WTC11 (cell line): ENCODE data around the gene PAN2.

Experiments used
- ZBTB21 ChIP-seq: sonication (generic); formaldehyde crosslinking; IDR thresholded peaks from 2 replicates; pipeline ENCODE4 v1.8.1; 2023; ENCODE audit warnings: mild to moderate bottlenecking, missing genetic modification reagents, borderline replicate concordance
- ZNF121 ChIP-seq: sonication (generic); formaldehyde crosslinking; IDR thresholded peaks from 2 replicates; pipeline ENCODE4 v1.8.0; 2023; ENCODE audit warnings: missing genetic modification reagents
- ZNF138 ChIP-seq: sonication (generic); formaldehyde crosslinking; conservative IDR thresholded peaks from 2 replicates; pipeline ENCODE4 v1.8.1; 2022; ENCODE audit warnings: mild to moderate bottlenecking, moderate library complexity, missing genetic modification reagents
- ZNF232 ChIP-seq: sonication (generic); formaldehyde crosslinking; IDR thresholded peaks from 2 replicates; pipeline ENCODE4 v1.8.0; 2022; ENCODE audit warnings: mild to moderate bottlenecking, missing genetic modification reagents
- ZNF263 ChIP-seq: sonication (generic); formaldehyde crosslinking; IDR thresholded peaks from 2 replicates; pipeline ENCODE4 v1.8.1; 2022; ENCODE audit warnings: low read depth, mild to moderate bottlenecking, moderate library complexity, missing genetic modification reagents
- TF ChIP-seq, protein P1 (sequence below): sonication (generic); formaldehyde crosslinking; conservative IDR thresholded peaks from 2 replicates; pipeline ENCODE4 v1.8.1; 2022; ENCODE audit warnings: mild to moderate bottlenecking, missing genetic modification reagents
- TF ChIP-seq, protein P2 (sequence below): sonication (generic); formaldehyde crosslinking; IDR thresholded peaks from 2 replicates; pipeline ENCODE4 v1.8.1; 2023; ENCODE audit warnings: mild to moderate bottlenecking, missing genetic modification reagents, moderate library complexity
- TF ChIP-seq, protein P3 (sequence below): fragments of 200-600 bp; IDR thresholded peaks from 2 replicates; pipeline ENCODE4 v1.8.0; 2022; ENCODE audit warnings: antibody characterized with exemption

DNA sequence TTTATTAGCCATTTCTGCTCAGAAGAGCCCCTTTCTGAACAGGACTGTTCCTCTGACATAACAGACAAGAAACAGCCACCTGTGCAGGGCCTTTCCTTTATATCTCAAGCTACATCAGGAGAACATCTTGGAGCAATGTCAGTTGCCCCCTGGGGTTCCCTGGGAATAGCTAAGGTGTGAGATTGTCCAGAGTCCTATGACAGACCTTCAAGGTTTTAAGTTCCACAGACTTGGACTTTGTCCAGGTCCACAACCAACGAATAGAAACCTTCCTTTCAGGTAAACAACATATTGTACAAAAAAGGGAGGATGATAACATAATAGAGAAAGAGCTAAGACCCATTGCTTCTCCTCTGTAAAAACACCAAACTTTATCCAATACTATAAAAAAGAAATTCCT, 7.8 kb upstream of the PAN2 start:
- TF ChIP-seq, protein P1, sequence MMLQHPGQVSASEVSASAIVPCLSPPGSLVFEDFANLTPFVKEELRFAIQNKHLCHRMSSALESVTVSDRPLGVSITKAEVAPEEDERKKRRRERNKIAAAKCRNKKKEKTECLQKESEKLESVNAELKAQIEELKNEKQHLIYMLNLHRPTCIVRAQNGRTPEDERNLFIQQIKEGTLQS: no peak
- TF ChIP-seq, protein P2, sequence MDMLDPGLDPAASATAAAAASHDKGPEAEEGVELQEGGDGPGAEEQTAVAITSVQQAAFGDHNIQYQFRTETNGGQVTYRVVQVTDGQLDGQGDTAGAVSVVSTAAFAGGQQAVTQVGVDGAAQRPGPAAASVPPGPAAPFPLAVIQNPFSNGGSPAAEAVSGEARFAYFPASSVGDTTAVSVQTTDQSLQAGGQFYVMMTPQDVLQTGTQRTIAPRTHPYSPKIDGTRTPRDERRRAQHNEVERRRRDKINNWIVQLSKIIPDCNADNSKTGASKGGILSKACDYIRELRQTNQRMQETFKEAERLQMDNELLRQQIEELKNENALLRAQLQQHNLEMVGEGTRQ (CRISPR knock-in tag): no peak
- TF ChIP-seq, protein P3, sequence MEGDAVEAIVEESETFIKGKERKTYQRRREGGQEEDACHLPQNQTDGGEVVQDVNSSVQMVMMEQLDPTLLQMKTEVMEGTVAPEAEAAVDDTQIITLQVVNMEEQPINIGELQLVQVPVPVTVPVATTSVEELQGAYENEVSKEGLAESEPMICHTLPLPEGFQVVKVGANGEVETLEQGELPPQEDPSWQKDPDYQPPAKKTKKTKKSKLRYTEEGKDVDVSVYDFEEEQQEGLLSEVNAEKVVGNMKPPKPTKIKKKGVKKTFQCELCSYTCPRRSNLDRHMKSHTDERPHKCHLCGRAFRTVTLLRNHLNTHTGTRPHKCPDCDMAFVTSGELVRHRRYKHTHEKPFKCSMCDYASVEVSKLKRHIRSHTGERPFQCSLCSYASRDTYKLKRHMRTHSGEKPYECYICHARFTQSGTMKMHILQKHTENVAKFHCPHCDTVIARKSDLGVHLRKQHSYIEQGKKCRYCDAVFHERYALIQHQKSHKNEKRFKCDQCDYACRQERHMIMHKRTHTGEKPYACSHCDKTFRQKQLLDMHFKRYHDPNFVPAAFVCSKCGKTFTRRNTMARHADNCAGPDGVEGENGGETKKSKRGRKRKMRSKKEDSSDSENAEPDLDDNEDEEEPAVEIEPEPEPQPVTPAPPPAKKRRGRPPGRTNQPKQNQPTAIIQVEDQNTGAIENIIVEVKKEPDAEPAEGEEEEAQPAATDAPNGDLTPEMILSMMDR: no peak
- TF ChIP-seq ZNF121 (no peak), ZBTB21 (no peak), ZNF263 (CRISPR knock-in tag) (no peak), ZNF138 (CRISPR knock-in tag) (no peak), ZNF232 (CRISPR knock-in tag) (no peak)
